Activated CD8-positive, alpha-beta memory T cell treated with anti-CD3 and anti-CD28 coated beads for 1 hour (primary cell): Measurements from ENCODE around the gene KLF13.
A peak's percentile ranks its signal among the peaks of the same experiment; 100 is the strongest.

Experiments
- DNase-seq, 2 donors: peaks; one replicate each; pipeline ENCODE4 v3.0.0-alpha.2; 2020; ENCODE audit warnings: low read depth in 1 of 2; ENCODE audit errors: extremely low read depth in 1 of 2

The KLF13 gene

DNA sequence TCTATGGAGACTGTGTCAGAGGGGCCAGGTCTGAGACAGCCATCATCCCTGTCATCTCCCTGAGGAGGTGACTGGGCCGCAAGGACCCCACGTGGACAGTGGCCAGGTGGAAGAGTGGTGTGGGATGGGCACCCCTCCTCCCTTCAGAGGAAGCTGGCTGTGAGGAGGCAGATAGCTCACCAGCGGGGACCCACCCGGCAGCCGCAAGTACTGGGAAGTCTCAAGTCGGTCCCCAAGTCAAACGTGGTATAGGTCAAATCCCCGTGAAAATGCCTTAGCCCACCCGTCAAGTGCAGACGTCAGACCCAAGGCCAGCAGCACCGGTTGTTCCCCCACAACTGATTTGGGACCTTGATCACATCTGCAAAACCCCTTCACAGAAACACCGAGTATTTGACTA is 12.3 kb upstream of the KLF13 start:
- no peak for DNase-seq

DNA sequence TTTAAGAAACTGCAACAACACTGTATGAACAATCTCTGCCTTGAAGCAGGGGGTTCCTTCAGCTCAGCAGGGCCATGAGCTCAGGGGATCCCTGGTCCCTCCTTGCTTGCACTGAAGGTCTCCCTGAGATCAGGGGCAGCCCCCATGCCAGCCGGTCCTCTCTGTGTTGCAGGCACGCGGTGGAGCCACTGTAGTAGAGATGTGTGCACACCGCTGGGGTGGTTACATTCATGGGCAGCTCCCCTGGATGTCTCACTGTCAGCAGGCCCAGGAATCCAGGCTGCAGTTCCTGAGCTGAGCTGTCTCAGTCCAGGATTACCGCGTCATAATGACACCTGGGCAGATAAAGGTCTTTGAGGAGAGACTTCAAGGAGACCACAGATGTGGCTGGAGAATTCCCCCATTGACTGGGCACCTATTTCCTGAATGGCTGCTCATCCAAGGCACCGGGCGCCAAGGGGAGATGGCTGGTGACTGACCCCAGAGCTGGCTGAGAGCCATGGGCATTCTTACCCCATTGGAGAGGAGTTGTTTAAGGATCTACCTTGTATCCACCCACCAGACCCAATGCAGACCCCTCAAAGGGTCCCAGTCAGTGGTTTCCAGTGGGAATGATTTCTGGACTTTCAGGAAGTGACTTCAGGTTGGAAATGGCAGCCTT is 10.4 kb upstream of the KLF13 start:
- DNase-seq = no peak

DNA sequence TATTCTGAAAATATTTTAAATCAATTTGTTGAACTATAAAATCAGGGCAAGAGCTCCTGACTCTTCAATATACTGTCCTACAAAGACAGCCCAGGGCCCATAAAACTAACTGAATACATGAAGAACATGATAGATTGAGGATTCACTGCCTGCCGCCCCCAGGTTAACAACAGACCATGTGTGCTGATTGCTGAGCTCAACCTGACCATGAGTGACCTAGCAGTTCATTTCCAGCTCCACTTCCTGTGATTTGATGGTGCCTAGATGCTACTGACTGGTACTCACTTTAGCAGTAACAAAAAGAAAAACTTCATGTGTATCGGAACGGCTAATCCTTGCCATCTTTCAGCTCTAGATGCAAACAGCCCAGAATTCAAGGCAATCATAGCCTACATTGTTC is 9.6 kb upstream of the KLF13 start:
- no peak for DNase-seq

DNA sequence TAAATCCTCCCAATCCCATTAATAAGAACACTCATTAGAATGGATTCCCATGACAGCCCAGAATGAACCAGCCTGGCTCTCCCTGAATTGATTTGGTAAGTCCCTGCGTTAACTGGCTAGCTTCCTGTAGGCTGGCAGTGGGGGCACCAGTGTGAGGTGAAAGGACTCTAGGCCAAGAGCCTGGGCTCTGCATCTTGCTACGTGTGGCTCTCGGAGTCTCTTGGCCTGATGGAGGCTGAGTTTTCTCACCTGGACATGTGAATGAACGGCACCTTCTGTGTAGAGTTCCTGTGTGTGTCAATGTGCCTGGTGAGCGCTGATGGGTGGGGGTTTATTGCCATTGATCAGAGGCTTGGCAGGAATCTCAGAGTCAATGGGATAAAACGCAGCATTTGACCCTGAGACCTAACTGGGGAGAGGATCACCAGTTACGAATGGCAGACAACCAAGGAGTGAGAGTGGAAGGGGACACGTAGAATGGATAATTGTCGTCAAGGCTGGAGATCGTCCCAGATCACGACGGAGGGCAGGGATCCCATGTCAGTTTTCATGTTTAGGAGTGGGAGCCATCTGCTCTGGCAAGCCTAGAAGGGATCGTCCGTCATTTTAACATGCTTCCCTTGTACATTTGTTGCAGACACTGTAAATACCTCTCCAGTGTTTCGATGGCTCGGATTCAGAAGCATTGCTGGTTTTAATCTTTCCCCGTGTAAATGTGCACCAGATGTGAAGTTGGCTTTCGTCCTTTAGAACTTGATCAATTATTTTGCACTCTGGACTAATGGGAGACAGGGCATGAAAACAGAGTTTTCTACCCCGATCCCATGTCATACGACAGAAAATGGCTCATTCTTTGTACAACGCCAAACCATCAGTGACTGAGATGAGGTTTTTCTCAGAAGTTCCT is 9.0 kb upstream of the KLF13 start:
- DNase-seq = no peak

DNA sequence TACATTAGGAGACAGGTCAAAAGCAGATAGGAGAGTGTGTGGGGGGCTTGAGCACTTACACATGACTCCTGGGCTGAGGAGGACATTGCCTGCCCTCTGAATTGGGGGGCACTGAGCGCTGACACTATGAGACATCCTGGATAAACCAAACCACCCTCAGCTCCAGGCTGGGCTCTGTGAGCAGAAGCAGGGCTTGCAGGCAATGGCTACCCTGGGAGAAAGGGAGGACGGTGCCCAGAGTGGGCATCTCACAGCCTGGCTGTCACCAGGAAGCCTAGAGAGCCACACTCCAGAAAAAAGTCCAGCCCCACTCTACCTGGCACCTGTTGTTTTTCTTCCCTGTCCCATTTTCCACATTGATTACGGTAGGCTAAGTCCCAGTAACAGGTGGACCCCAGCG is 8.2 kb upstream of the KLF13 start:
- DNase-seq = no peak

DNA sequence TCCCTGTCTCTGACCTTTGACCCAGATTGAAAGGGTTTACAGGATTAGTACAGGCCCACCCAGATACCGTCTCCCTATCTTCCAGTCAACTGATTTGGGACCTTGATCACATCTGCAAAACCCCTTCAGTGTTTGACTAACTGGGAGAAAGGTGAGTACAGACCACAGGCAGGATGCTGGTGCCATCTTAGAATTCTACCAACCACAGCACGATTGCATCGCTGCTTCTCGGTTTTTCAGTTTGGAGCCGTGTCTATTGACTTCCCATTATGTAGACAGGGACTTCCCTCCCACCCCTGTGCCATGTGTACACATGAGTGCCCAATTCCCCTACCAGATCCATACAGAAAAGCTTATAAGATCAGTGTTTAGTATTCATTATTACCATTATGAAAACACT is 6.6 kb upstream of the KLF13 start:
- no peak for DNase-seq

DNA sequence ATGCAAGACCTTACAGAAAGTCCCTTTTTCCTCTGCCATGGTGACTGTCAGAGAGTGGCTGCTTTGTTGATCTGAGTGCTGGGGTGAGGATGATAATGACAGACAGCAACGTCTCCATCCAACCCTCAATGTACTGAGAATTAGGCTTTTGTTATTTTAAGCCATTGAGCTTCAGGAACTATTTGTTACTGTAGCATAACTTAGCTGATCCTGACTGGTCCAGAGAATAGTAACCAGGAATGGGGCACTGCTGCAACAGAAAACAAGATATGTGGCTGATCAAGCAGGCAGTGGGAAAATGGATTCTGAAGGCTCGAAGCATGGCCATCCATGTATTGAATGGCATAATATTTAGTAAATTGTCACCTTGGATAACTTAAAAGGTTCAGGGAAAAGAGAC is 5.2 kb upstream of the KLF13 start:
- DNase-seq = no peak

DNA sequence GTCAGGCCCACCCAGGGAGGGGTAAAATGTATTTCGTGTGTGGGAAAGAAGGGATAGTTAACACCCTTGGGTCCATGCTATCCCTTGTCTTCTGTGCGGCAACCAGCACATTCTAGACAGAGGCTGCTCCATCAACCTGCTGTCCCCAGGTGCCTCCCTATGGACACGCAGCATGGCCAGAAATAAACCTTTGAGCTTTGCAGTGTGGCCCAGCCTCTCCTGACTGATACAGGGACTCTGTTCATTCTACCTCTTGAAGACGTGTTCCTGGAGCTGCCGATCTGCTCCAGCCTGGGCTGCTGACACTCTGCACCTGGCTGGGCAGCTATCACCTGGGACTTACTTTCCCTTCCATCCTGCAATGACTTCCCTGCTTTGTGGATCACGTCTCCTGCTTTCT is 4.1 kb upstream of the KLF13 start:
- DNase-seq = no peak

DNA sequence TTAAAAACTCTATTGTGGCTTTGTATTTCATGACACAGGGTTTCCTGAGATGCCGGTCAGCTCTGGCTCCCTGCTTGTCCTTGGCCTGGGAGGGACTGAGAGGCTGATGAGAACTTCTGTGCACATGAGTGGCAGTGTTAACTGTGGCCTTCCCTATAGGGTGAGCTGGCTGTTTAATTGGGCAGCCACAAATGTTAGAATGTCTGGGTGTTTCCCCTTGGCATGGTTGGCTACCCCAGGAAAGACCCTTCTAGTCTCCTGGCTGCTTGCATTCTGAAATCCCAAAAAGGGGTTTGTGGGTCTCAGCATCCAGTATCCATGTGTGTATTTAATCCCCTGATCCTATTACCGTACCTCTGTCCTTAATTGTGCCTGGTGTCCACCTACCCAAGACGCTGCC is 3.0 kb upstream of the KLF13 start:
- DNase-seq = no peak

DNA sequence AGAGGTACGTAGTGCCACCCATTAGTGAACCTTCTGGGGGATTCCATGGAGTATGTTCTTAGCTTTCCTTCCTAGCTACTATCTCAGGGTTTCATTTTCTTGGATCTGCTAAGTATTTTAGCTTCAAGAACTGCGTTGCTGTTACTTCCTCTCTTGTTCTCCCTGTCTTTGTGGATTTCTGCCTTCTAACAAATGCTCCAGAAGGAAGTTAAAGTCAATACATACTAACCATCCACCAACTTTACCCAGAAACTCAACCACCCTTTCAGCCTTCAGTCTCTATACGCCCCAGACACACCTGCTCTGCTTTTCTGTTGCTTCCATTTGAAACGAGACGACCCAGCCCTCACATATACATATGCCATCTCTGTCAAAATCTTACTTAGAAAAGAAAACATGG is 2.4 kb upstream of the KLF13 start:
- DNase-seq = no peak

DNA sequence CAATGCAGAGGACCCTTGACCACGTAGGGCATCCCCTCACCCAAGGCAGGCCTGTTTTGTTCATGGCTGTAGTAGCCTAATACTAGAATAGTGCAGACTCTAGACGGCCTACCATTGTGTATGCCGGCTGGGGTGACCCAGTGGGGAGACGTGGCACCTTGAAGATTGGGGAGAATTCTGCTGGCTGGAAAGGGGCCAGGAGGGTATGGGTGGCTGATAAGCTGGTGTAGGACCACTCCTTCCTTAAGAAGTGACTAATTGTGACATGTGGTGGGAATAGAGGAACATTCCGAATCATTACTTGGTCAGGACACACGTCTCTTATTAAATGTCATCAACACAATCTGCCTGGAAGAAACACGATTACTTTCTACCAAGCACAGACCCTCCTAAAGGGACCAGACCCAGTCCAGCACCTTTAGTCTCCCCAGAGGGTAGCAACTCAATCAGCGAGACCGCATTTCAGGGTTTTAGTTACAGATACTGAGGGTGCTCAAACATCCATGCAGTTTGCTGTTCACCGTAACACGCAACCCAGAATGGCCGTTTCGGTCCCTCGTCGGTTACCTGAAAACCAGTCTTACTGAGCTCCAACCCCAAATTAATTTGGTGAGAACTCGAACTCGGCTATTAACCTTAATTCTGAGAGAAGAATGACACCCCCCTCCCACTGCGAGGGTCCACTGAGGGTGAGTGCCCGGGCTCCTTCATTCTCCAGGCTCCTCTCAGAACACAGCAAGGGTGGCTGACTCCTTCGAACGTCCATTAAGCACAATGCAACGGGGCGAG is 1.6 kb upstream of the KLF13 start:
- DNase-seq = no peak

DNA sequence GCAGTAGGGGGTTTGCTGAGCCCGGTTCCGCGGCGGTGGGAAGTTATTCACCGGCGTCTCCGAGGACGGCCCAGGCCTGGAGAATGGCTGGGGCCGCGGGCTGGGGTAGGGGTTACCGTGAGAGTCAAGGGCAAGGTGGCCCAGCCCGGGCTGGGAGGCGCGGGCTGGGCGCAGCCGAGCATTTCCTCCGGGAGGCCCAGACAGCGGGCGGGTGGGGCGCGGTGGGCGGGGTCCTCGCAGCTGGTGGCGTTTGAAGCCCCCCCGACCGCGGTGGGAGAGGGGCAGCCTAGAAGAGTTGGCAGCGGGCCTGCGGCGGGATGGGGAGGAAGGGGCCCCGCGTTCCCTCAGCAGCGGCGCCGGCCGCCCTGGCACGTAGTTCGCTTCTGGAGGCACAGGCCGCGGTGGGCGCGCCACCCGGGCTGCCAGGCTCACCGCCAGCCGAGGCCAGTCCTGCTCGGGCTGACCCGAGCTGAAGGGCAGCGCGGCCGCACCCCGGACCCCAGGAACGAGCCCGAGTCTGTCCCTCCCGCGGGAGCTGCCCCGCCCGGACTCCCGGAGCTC is 960 bp upstream of the KLF13 start:
- DNase-seq = peak; percentile 43 to 51

DNA sequence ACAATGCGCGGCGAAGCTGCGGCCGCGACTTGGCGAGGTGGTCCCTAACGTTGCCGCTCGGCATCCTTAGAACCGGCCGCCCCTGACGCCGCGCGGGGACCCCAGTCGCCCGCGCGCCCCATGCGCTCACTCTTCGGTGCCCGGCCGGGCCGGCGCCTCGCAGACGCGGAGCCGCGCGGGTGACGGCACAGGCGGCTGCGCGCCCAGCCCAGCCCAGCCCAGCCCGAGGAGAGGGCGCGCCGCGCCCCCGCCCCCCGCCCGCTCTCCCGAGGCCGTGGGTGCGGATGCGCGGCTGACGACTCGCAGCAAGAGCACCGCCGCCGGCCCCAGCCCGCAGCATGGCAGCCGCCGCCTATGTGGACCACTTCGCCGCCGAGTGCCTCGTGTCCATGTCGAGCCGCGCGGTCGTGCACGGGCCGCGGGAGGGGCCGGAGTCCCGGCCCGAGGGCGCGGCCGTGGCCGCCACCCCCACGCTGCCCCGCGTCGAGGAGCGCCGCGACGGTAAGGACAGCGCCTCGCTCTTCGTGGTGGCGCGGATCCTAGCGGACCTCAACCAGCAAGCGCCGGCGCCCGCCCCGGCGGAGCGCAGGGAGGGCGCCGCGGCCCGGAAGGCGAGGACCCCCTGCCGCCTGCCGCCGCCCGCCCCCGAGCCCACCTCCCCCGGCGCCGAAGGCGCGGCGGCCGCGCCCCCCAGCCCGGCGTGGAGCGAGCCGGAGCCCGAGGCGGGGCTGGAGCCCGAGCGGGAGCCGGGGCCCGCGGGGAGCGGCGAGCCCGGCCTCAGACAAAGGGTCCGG is 437 bp downstream of the KLF13 start:
- peak in 1 of 2 donors; percentile 60 for DNase-seq

DNA sequence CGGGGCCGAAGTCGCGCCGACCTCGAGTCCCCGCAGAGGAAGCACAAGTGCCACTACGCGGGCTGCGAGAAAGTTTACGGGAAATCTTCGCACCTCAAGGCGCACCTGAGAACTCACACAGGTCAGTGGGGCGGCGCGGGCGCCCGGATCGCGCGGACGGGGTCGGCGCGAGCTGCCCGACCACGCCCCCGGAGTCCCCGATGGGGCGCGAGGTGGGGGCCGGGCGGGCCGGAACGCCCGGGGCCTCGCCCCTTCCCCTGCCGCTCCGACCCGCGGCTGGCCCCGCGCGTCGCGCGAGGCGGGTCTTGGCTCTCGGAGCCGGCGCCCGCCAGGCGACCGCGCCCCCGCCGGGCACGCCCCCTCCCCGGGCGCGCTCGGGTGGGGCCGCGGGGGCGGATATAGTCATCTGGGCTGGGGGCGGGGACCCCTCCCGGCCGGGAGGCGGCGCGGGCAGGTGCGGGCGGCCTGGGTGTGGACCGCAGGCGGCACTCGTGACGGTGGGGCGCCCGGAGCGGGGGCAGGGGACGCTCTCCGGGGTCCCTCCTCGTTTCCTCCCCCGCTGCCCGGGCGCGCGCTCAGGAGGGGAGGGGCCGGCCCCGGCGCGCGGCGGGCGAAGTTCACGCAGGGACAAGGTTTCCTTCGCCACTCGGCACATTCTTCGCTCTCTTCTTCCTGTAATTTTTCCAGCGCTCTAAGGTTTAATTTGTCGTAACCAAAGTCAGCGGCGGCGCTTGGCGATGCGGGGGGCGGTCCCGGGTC is 1.2 kb downstream of the KLF13 start:
- peak in 1 of 2 donors; percentile 68 for DNase-seq

DNA sequence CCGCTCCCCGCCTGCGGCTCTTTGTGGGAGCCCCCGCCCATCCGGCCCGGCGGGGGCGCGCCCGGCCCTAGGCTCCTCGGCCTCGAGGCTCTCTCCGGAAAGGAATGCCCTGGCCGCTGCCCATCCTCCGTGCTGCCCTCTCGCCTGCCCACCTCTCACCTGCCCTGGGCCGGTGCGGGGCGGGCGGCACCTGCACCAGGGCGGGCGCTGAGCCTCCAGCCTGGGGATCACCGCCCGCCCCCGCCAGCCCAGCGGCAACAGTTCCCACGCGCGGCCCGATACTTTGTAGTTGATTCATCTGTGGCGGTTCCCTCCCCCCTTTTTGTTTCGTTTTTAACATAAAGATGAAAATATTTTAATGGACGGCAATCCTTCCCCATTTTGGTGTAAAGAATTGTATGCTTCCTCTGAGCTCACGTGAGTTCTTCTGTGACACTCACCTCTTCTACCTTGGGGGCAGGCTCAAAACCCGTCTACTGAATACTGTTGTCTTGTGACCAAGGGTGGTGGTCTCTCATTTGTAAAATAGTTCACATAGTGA is 1.9 kb downstream of the KLF13 start:
- DNase-seq = peak; percentile 48 to 51

DNA sequence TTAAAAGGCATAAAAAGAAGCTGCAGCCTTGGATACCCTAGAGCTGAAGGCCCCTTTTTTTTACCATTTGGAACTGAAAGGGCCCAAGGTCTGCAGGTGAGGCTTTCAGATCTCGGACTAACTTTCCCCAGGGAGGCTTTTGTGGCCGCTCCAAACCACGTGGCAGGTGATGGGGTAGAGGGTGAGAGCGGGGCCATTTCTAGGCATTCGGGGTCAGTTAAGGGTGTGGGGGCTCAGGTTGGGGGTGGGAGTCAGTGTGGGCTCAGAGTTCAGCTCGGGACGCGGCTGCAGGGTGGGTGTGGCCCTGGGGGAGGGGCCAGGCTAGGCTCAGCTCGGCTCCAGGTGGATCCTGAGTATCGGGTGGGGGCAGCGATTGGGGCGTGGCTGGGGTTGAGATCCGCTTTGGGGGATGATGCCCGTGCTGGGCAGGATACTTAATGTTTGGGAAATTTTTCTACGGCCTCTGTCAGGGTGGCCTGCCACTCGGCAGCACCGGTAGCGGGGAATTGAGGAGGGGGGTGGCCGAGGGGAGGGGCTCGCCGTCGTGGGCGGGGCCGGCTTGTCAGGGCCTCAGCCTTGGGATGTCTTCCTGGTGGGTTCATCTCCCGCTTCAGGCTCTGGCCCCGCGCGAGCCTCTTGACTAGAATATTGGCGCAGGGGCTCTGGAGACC is 2.5 kb downstream of the KLF13 start:
- DNase-seq = no peak

DNA sequence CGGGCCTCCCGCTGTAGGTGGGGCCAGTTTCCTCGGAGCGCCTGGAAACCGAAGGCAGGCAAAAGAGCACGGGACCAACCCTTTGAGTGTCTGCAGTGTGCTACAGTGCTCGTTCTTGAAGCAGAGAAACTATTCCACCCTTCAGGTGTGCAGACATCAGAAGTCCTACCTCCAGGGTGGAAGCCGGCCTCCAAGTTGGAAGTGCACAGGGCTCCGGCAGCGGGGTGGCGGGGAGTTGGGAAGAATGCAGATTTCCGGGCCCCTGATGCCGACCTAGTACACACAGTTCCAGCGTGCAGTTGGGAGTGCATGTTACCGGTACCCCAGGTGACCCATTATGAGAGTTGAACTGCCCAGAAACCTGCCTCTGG is 3.0 kb downstream of the KLF13 start:
- no peak for DNase-seq

DNA sequence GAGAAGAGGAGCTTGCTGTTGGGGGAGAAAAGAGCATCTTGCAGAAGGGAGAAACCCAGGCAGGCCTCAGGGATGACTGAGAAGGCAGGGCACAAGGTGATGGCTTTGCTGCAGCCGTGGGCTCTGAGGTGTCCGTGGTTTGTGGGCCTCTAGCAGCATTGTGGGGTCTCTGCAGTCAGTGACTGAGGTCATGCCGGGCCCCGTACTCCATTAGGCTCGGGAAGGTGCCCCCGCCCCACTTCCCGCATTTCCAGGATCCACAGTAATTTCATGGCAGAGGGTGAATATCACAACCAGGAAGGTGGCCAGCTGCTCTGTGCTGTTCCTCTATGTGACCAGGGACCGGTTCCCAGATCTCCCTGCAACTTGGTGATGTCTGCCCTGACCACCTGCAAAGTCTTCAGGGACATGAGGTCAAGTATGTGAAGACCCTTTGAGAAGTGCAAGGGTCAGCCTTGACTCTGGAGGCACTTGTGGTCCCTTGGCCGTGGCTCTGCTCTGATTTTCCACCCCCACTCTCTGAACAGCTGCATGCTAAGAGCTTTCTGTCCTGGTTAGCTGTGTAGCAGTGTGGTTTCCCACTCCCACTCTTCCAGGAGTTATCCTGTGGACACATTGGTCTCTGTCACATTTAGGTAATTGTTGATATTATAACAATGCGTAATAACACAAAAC is 3.6 kb downstream of the KLF13 start:
- DNase-seq = no peak
